HEK293 (cell line): ENCODE results near the gene LMO1.

Source experiments
- CTCF ChIA-PET: fragments of 350-600 bp; formaldehyde crosslinking; extraction: SDS; loops from one replicate; lab custom pipeline; 2021; ENCODE audit warnings: antibody characterized with exemption; lab: Yijun Ruan, JAX
- POLR2A ChIA-PET: fragments of 300-600 bp; formaldehyde crosslinking; extraction: SDS; loops from one replicate; lab custom pipeline; 2020; ENCODE audit warnings: antibody characterized with exemption, inconsistent platforms; lab: Yijun Ruan, JAX
- H3K27ac ChIP-seq: fragments of 200-500 bp; sonication (Bioruptor generic); 2 replicates; pipeline ENCODE4 v1.5.1; 2014; ENCODE audit warnings: low read depth, low read length, control low read depth, inconsistent platforms; ENCODE audit errors: extremely low read depth
- H3K36me3 ChIP-seq, 2 experiments: fragments of 200-500 bp in 1 of 2; sonication (Bioruptor generic) in 1 of 2; 1 replicate in 1 of 2; 2 replicates in 1 of 2; pipeline ENCODE4 v1.5.1; 2014 to 2017; ENCODE audit warnings: inconsistent platforms in 2 of 2, low read length in 2 of 2; ENCODE audit not compliant: control insufficient read depth in 2 of 2, insufficient read depth in 1 of 2
- H3K4me1 ChIP-seq: fragments of 200-500 bp; sonication (Bioruptor generic); 2 replicates; pipeline ENCODE4 v1.5.1; 2014; ENCODE audit warnings: mild to moderate bottlenecking, low read length, inconsistent platforms; ENCODE audit not compliant: control insufficient read depth, insufficient read depth
- H3K4me3 ChIP-seq: 2 replicates; pipeline ENCODE4 v1.5.1; 2011; ENCODE audit warnings: low read depth, mild to moderate bottlenecking, control low read depth, low read length, moderate library complexity
- H3K9me3 ChIP-seq: fragments of 200-500 bp; sonication (Bioruptor generic); 2 replicates; pipeline ENCODE4 v1.5.1; 2014; ENCODE audit warnings: low read depth, low read length, inconsistent platforms; ENCODE audit not compliant: control insufficient read depth, insufficient read depth
- HOXC10 ChIP-seq: sonication (generic); formaldehyde crosslinking; IDR thresholded peaks from 2 replicates; pipeline ENCODE4 v1.8.1; 2023; ENCODE audit warnings: mild to moderate bottlenecking, missing genetic modification reagents
- KLF1 ChIP-seq: fragments of 450-650 bp; formaldehyde crosslinking; IDR thresholded peaks from 2 replicates; pipeline ENCODE4 v1.5.1; 2016; ENCODE audit warnings: missing biosample characterization, missing genetic modification characterization
- SP7 ChIP-seq: fragments of 450-650 bp; formaldehyde crosslinking; IDR thresholded peaks from 2 replicates; pipeline ENCODE4 v1.5.1; 2016; ENCODE audit warnings: missing biosample characterization, missing genetic modification characterization
- ZFP41 ChIP-seq: fragments of 450-650 bp; formaldehyde crosslinking; IDR thresholded peaks from 2 replicates; pipeline ENCODE4 v1.5.1; 2016; ENCODE audit warnings: missing biosample characterization, missing genetic modification characterization, borderline replicate concordance
- ZIC2 ChIP-seq: fragments of 450-650 bp; formaldehyde crosslinking; IDR thresholded peaks from 2 replicates; pipeline ENCODE4 v1.5.1; 2016; ENCODE audit warnings: missing biosample characterization, missing genetic modification characterization
- ZNF146 ChIP-seq: fragments of 450-650 bp; formaldehyde crosslinking; IDR thresholded peaks from 2 replicates; pipeline ENCODE4 v1.5.1; 2016; ENCODE audit warnings: missing biosample characterization, missing genetic modification characterization
- ZNF350 ChIP-seq: fragments of 450-650 bp; formaldehyde crosslinking; IDR thresholded peaks from 2 replicates; pipeline ENCODE4 v1.5.0; 2017; ENCODE audit warnings: missing biosample characterization, mild to moderate bottlenecking, missing genetic modification characterization
- ZNF366 ChIP-seq: fragments of 450-650 bp; formaldehyde crosslinking; conservative IDR thresholded peaks from 2 replicates; pipeline ENCODE4 v1.5.1; 2016; ENCODE audit warnings: missing biosample characterization, missing genetic modification characterization
- ZNF391 ChIP-seq: fragments of 450-650 bp; formaldehyde crosslinking; IDR thresholded peaks from 2 replicates; pipeline ENCODE4 v1.5.1; 2016; ENCODE audit warnings: low read depth, missing biosample characterization, missing genetic modification characterization, borderline replicate concordance
- ZNF561 ChIP-seq: fragments of 450-650 bp; IDR thresholded peaks from 2 replicates; pipeline ENCODE4 v1.5.1; 2018; ENCODE audit warnings: missing biosample characterization, missing genetic modification characterization, borderline replicate concordance
- ZNF776 ChIP-seq: fragments of 450-650 bp; formaldehyde crosslinking; IDR thresholded peaks from 2 replicates; pipeline ENCODE4 v1.5.0; 2017; ENCODE audit warnings: missing biosample characterization, missing genetic modification characterization, borderline replicate concordance
- TF ChIP-seq, protein P1 (sequence below): fragments of 450-650 bp; formaldehyde crosslinking; IDR thresholded peaks from 2 replicates; pipeline ENCODE4 v1.5.1; 2016; ENCODE audit warnings: missing biosample characterization, missing genetic modification characterization
- TF ChIP-seq, protein P2 (sequence below): fragments of 450-650 bp; formaldehyde crosslinking; IDR thresholded peaks from 2 replicates; pipeline ENCODE4 v1.5.1; 2016; ENCODE audit warnings: missing biosample characterization, missing genetic modification characterization
- TF ChIP-seq, protein P3 (sequence below): fragments of 450-650 bp; formaldehyde crosslinking; IDR thresholded peaks from 2 replicates; pipeline ENCODE4 v1.5.1; 2016; ENCODE audit warnings: missing biosample characterization, missing genetic modification characterization
- TF ChIP-seq, protein P4 (sequence below): fragments of 450-650 bp; formaldehyde crosslinking; IDR thresholded peaks from 2 replicates; pipeline ENCODE4 v1.5.1; 2017; ENCODE audit warnings: missing biosample characterization, mild to moderate bottlenecking, missing genetic modification characterization, moderate library complexity

The LMO1 gene

DNA sequence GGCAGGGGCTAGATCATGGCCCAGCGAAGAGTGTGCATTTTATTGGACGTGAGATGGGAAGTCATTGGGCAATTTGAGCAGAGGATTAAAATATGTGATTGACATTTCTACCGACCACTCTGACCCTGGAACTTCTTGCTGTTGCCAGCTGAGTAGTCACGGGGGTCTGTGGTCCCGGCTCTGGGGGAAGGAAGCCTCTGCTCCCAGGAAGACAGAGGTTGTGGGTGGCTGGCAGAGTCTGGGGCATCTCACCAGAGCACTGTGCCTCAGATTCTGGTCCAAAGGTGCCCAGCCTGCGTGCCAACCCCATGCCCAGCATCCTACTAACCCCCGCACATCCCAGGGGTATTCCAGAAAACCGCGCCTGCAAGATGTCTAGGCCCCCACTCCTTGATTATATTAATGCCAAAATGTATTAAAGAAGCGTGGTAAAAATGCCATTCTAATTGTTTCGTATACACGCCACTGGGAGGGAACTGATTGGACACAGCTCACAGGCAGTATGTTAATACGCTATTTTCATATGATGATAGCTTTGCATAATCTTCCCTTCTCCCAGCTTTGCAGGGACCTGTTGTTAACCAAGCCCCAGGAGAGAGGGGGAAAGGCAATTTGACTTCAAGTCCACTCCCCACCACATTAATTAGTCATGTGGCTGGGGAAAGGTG lies 25.3 kb upstream of the LMO1 start:
- no peak overlapping the region for H3K27ac ChIP-seq
- TF ChIP-seq, protein P1, sequence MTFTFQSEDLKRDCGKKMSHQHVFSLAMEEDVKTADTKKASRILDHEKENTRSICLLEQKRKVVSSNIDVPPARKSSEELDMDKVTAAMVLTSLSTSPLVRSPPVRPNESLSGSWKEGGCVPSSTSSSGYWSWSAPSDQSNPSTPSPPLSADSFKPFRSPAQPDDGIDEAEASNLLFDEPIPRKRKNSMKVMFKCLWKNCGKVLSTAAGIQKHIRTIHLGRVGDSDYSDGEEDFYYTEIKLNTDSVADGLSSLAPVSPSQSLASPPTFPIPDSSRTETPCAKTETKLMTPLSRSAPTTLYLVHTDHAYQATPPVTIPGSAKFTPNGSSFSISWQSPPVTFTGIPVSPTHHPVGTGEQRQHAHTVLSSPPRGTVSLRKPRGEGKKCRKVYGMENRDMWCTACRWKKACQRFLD (tag by site-specific recombination), result no peak
- no peak for TF ChIP-seq ZNF776
- TF ChIP-seq, all 188 proteins: peak for 0
- ChIA-PET POLR2A (no interaction called here), CTCF (interaction anchor here (0.6 to 1.3 kb wide), 4 partner anchors 25 to 1257 kb away, joined by 3 to 5 read pairs (median 3); no protein-coding TSS in a partner anchor)
- Histone ChIP-seq H3K4me3 (no peak overlapping the region), H3K9me3 (no peaks in the 10 kb centered on the region), H3K36me3 (no peaks in the 10 kb centered on the region), H3K4me1 (no peaks in the 10 kb centered on the region)

DNA sequence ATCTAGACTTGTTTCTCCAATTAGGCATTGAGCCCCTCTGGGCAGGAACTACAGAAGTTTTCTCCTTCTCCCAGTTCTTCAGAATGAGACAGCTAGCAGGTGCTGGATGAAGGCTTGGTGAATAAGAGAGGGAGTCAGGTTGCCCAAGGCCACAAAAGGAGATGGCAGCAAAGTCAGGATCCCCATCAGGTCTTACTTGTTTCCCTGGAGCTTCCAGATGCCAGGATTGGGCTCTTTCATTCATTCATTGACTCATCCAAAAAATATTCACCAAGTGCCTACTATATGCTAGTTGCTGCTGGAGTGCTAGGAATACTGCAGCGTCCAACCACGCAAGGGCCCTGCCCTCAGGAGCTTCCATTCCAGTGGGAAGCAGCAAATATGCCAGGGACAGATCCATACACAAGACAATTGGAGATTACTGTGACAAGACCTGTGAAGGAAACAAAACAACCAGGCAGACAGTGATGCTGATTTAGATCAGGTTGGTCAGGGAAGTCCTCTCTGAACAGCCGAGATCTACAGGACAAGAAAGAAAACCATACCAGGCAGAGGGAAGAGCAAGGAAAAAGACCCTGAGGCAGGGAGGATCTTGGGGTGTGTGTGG lies 24.6 kb upstream of the LMO1 start:
- CTCF ChIA-PET, result interaction anchor here (0.7 to 1.3 kb wide), 4 partner anchors 24 to 1258 kb away, joined by 3 read pairs; no protein-coding TSS in a partner anchor

More for the DNA sequence above, 24.6 kb upstream of the LMO1 start:
- H3K4me3 ChIP-seq, result no peak overlapping the region
- TF ChIP-seq ZNF366 (tag by site-specific recombination) (no peak), ZNF561 (tag by site-specific recombination) (no peak), HOXC10 (CRISPR knock-in tag) (no peak), ZNF391 (tag by site-specific recombination) (no peak), KLF1 (tag by site-specific recombination) (no peak), ZNF350 (tag by site-specific recombination) (no peak), ZFP41 (tag by site-specific recombination) (no peak), SP7 (tag by site-specific recombination) (no peak), ZIC2 (no peak), ZNF146 (tag by site-specific recombination) (no peak)
- TF ChIP-seq, protein P2, sequence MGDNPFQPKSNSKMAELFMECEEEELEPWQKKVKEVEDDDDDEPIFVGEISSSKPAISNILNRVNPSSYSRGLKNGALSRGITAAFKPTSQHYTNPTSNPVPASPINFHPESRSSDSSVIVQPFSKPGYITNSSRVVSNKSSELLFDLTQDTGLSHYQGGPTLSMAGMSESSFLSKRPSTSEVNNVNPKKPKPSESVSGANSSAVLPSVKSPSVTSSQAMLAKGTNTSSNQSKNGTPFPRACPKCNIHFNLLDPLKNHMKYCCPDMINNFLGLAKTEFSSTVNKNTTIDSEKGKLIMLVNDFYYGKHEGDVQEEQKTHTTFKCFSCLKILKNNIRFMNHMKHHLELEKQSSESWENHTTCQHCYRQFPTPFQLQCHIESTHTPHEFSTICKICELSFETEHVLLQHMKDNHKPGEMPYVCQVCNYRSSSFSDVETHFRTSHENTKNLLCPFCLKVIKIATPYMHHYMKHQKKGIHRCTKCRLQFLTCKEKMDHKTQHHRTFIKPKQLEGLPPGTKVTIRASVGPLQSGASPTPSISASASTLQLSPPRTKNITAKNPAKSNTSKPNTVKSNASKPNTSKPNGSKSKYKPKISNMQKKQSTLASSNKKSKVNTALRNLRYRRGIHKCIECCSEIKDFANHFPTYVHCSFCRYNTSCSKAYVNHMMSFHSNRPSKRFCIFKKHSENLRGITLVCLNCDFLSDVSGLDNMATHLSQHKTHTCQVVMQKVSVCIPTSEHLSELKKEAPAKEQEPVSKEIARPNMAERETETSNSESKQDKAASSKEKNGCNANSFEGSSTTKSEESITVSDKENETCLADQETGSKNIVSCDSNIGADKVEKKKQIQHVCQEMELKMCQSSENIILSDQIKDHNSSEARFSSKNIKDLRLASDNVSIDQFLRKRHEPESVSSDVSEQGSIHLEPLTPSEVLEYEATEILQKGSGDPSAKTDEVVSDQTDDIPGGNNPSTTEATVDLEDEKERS, result no peak
- TF ChIP-seq, protein P3, sequence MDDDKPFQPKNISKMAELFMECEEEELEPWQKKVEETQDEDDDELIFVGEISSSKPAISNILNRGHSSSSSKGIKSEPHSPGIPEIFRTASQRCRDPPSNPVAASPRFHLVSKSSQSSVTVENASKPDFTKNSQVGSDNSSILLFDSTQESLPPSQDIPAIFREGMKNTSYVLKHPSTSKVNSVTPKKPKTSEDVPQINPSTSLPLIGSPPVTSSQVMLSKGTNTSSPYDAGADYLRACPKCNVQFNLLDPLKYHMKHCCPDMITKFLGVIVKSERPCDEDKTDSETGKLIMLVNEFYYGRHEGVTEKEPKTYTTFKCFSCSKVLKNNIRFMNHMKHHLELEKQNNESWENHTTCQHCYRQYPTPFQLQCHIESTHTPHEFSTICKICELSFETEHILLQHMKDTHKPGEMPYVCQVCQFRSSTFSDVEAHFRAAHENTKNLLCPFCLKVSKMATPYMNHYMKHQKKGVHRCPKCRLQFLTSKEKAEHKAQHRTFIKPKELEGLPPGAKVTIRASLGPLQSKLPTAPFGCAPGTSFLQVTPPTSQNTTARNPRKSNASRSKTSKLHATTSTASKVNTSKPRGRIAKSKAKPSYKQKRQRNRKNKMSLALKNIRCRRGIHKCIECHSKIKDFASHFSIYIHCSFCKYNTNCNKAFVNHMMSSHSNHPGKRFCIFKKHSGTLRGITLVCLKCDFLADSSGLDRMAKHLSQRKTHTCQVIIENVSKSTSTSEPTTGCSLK, result no peak
- TF ChIP-seq, protein P4, sequence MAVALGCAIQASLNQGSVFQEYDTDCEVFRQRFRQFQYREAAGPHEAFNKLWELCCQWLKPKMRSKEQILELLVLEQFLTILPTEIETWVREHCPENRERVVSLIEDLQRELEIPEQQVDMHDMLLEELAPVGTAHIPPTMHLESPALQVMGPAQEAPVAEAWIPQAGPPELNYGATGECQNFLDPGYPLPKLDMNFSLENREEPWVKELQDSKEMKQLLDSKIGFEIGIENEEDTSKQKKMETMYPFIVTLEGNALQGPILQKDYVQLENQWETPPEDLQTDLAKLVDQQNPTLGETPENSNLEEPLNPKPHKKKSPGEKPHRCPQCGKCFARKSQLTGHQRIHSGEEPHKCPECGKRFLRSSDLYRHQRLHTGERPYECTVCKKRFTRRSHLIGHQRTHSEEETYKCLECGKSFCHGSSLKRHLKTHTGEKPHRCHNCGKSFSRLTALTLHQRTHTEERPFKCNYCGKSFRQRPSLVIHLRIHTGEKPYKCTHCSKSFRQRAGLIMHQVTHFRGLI, result no peak
- H3K9me3 ChIP-seq, result no peaks in the 10 kb centered on the region
- no peaks in the 10 kb centered on the region for H3K36me3 ChIP-seq
- no peaks in the 10 kb centered on the region for H3K4me1 ChIP-seq
- H3K27ac ChIP-seq, result no peak overlapping the region
- POLR2A ChIA-PET, result no interaction called here
